Fibroblast of pulmonary artery (primary cell): ENCODE data around the gene SNTG2.

ENCODE experiments used
- DNase-seq: peaks from one replicate; pipeline ENCODE4 v3.0.0-alpha.2; 2010; ENCODE audit warnings: low read depth
- H3K4me3 ChIP-seq: replicated peaks from 2 replicates; pipeline ENCODE4 v1.5.1; 2011; ENCODE audit warnings: low read depth, mild to moderate bottlenecking, control low read depth, low read length, moderate library complexity
- CTCF ChIP-seq: IDR thresholded peaks from 2 replicates; pipeline ENCODE4 v1.5.1; 2011; ENCODE audit warnings: mild to moderate bottlenecking, control low read depth, low read length, inconsistent platforms; ENCODE audit errors: missing control alignments

SNTG2 gene

GRCh38 chr2:1136067-1136466 lies 185.4 kb downstream of the SNTG2 start:
- no peak for DNase-seq
- no peak for TF ChIP-seq CTCF
- no peak overlapping the region for H3K4me3 ChIP-seq

DNA sequence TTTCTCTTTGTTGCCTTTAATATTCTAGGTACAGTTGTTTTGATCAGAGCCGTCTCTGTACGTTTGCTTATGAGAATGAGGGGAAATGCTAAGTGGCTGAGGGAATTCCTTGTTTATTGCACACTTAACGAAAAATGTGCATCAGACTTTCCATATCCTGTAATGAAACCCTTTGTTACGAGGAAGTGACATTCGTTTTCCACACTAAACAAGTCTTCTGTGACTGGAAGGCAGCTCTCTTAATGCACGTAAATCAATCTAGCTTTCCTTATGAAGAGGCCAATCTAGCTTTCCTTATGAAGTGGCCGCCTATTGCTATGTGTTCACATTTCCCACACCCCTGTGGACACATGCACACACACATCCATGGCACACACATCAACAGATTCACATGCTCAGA lies 186.2 kb downstream of the SNTG2 start:
- TF ChIP-seq CTCF, result no peak
- H3K4me3 ChIP-seq, result no peak overlapping the region
- DNase-seq, result no peak

GRCh38 chr2:1137264-1137663 lies 186.6 kb downstream of the SNTG2 start:
- H3K4me3 ChIP-seq, result no peak overlapping the region
- no peak for DNase-seq
- TF ChIP-seq CTCF, result no peak

DNA sequence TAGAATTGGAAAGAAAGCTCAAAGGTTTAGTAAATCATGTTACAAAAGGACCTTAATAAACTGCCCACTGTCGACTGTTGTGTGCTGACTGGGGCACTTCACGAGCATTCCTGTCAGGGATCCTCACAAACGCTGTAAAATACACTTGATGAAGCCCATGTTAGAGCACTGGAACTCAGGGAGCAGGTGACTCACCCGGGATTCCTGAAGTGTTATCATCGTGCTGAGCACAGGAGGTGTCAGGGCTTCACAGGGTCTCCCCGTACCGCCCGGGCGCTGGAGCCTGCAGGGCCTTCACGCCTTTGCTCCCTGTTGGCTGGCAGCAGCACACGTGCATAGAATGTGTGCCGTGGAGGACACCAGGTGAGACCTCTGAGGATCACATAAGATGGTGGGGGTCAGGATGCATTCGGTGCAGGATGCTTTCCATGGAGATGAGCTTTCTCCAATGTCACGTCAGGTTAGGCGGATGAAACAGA lies 187.3 kb downstream of the SNTG2 start:
- no peak overlapping the region for H3K4me3 ChIP-seq
- no peak for DNase-seq
- TF ChIP-seq CTCF, result no peak

DNA sequence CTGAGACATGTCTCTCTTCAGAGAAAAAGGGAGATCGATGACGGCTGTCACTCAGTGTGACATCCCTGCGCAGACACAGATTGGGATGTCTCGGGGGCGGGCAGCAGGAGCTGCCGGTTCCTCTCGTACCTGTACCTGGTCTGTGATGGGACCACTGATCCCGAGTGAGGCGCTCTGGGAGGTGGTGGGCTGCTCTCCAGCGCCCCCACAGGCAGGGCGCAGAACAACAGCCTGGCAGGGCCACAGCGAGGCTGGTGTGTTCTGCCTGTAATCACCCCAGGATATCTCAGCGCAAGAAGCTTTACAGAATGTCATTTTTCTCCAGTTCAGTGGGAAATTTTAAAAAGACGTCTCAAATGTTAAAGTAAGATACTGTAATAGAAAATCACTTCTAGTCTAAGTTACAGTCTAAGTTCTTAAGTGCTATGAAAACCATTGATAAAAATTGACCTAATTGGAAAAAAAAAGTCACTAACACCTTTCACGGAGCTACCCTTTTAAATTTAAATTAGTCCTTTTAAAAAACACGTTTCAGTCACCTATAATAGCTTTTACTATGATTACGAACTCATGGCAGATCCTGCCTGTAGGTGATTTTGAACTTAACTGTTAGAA lies 189.8 kb downstream of the SNTG2 start:
- no peak for DNase-seq
- TF ChIP-seq CTCF, result peak; percentile 53
- no peak overlapping the region for H3K4me3 ChIP-seq

- no peak for TF ChIP-seq CTCF
- no peak overlapping the region for H3K4me3 ChIP-seq
- no peak for DNase-seq
Observed at GRCh38 chr2:1141079-1141478, 190.4 kb downstream of the SNTG2 start.

DNA sequence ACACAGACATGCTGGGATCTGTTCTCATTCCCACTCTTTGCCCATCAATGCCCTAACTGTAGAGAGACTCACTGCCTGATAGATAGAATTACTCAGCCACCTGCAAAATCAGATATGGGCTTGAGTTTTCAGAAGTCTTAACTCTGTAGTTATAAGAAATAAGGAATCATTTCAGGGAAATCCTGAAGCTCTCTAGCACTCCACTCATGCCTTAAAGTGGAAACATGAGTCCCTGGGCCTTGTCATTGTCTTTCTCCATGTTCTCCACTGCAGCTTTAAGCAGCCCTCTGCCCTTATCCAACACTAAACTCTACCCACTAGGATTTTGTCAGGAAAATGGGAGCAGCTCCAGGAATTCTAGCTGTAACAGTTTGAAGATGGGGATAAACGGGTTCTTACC lies 192.5 kb downstream of the SNTG2 start:
- DNase-seq, result no peak
- H3K4me3 ChIP-seq, result no peak overlapping the region
- TF ChIP-seq CTCF, result no peak
